SK-N-SH (cell line): ENCODE measurements around the gene LRTM2. TPM values are rescaled to one million over a fixed set of nuclear protein-coding genes. Genes with fewer than 3 reads are reported as not detected.

Experiments used
- CTCF ChIA-PET: fragments of 300-600, 350-600 bp; formaldehyde crosslinking; extraction: SDS; loops from one replicate; lab custom pipeline; 2021; lab: Yijun Ruan, JAX
- POLR2A ChIA-PET: fragments of 350-600 bp; sonication (Branson Sonifier 250); formaldehyde crosslinking; extraction: SDS; loops from one replicate; lab custom pipeline; 2020; ENCODE audit warnings: antibody characterized with exemption, inconsistent platforms; lab: Yijun Ruan, JAX
- DNase-seq: peaks from one replicate; pipeline ENCODE4 v3.0.0; 2012
- H2AFZ ChIP-seq: fragments of 200-600 bp; sonication (generic); 2 replicates; pipeline ENCODE4 v1.8.1; 2016; ENCODE audit warnings: antibody characterized with exemption, mild to moderate bottlenecking, low read depth
- H3F3A ChIP-seq: fragments of 200-600 bp; sonication (generic); replicated peaks from 2 replicates; pipeline ENCODE3; 2016; ENCODE audit warnings: antibody characterized with exemption, mild to moderate bottlenecking; ENCODE audit not compliant: insufficient read depth
- H3K27ac ChIP-seq, 2 experiments: fragments of 200-500 bp in 1 of 2; fragments of 200-600 bp in 1 of 2; sonication (Bioruptor generic) in 1 of 2; sonication (generic), shearing (Covaris generic) in 1 of 2; 2 replicates each; pipeline versions ENCODE4 v1.5.1 to v1.6.1; 2014 to 2016; ENCODE audit warnings: low read depth in 2 of 2, inconsistent platforms in 1 of 2, low read length in 1 of 2, mild to moderate bottlenecking in 1 of 2, mixed read lengths in 1 of 2
- H3K27me3 ChIP-seq: fragments of 200-600 bp; sonication (generic), shearing (Covaris generic); 2 replicates; pipeline ENCODE4 v1.6.1; 2016; ENCODE audit warnings: mixed run types; ENCODE audit not compliant: insufficient read depth
- H3K36me3 ChIP-seq, 2 experiments: fragments of 200-500 bp in 1 of 2; fragments of 200-600 bp in 1 of 2; sonication (Bioruptor generic) in 1 of 2; sonication (generic) in 1 of 2; replicated peaks in 1 of 2; 2 replicates each; pipeline versions ENCODE3 to v1.5.1; 2014 to 2016; ENCODE audit warnings: low read length in 1 of 2, mild to moderate bottlenecking in 1 of 2; ENCODE audit not compliant: insufficient read depth in 2 of 2, control insufficient read depth in 1 of 2
- H3K4me1 ChIP-seq, 2 experiments: fragments of 200-500 bp in 1 of 2; fragments of 200-600 bp in 1 of 2; sonication (Bioruptor generic) in 1 of 2; sonication (generic), shearing (Covaris generic) in 1 of 2; 2 replicates each; pipeline versions ENCODE4 v1.5.1 to v1.6.1; 2014 to 2016; ENCODE audit warnings: low read depth in 1 of 2, low read length in 1 of 2, mixed run types in 1 of 2; ENCODE audit not compliant: insufficient read depth in 2 of 2, control insufficient read depth in 1 of 2
- H3K4me2 ChIP-seq: fragments of 200-600 bp; sonication (generic), shearing (Covaris generic); 2 replicates; pipeline ENCODE4 v1.6.1; 2017; ENCODE audit warnings: mixed run types
- H3K4me3 ChIP-seq, 2 experiments: fragments of 200-500 bp in 1 of 2; fragments of 200-600 bp in 1 of 2; sonication (Bioruptor generic) in 1 of 2; sonication (generic), shearing (Covaris generic) in 1 of 2; 2 replicates each; pipeline versions ENCODE4 v1.5.1 to v1.8.1; 2014 to 2016; ENCODE audit warnings: low read depth in 2 of 2, inconsistent platforms in 1 of 2, low read length in 1 of 2, mild to moderate bottlenecking in 1 of 2, mixed read lengths in 1 of 2, moderate library complexity in 1 of 2
- H3K79me2 ChIP-seq: fragments of 200-600 bp; sonication (generic); 2 replicates; pipeline ENCODE4 v1.8.1; 2017; ENCODE audit warnings: mild to moderate bottlenecking; ENCODE audit not compliant: insufficient read depth
- H3K9ac ChIP-seq: fragments of 200-600 bp; sonication (generic); 2 replicates; pipeline ENCODE4 v1.6.1; 2017; ENCODE audit warnings: mixed run types
- H3K9me2 ChIP-seq: fragments of 200-600 bp; sonication (generic); 2 replicates; pipeline ENCODE4 v1.6.1; 2017; ENCODE audit warnings: mixed run types
- H3K9me3 ChIP-seq: fragments of 200-600 bp; sonication (generic); 2 replicates; pipeline ENCODE4 v1.6.1; 2017; ENCODE audit warnings: mixed run types, mild to moderate bottlenecking, moderate library complexity
- H4K20me1 ChIP-seq: fragments of 200-600 bp; sonication (generic); 2 replicates; pipeline ENCODE4 v1.6.1; 2017; ENCODE audit warnings: mild to moderate bottlenecking, mixed run types; ENCODE audit not compliant: insufficient read depth
- CHD2 ChIP-seq: fragments of 150-350 bp; IDR thresholded peaks from 2 replicates; pipeline ENCODE4 v1.6.1; 2018; ENCODE audit warnings: low read length; ENCODE audit not compliant: partially characterized antibody
- EZH2phosphoT487 ChIP-seq: fragments of 200-600 bp; sonication (generic); IDR thresholded peaks from 2 replicates; pipeline ENCODE4 v1.6.1; 2017; ENCODE audit warnings: low read depth, mixed run types, mild to moderate bottlenecking, antibody characterized with exemption, moderate library complexity, borderline replicate concordance
- FOXJ3 ChIP-seq: sonication (generic); formaldehyde crosslinking; IDR thresholded peaks from 2 replicates; pipeline ENCODE4 v1.5.1; 2020; ENCODE audit warnings: mild to moderate bottlenecking, missing genetic modification reagents
- GABPA ChIP-seq: IDR thresholded peaks from 2 replicates; pipeline ENCODE4 v1.4.0; 2012; ENCODE audit warnings: low read depth, mild to moderate bottlenecking
- GATA2 ChIP-seq: sonication (generic); formaldehyde crosslinking; IDR thresholded peaks from 2 replicates; pipeline ENCODE4 v1.5.0; 2020; ENCODE audit warnings: mild to moderate bottlenecking, missing genetic modification reagents
- IRF3 ChIP-seq: fragments of 150-350 bp; IDR thresholded peaks from 2 replicates; pipeline ENCODE4 v1.6.1; 2016; ENCODE audit warnings: mild to moderate bottlenecking, low read depth, low read length
- MEF2A ChIP-seq: IDR thresholded peaks from 2 replicates; pipeline ENCODE4 v1.4.0; 2012; ENCODE audit warnings: low read depth, borderline replicate concordance
- NRF1 ChIP-seq: IDR thresholded peaks from 2 replicates; pipeline ENCODE4 v1.6.1; 2012; ENCODE audit warnings: low read depth, mild to moderate bottlenecking, low read length
- PBX3 ChIP-seq: IDR thresholded peaks from 2 replicates; pipeline ENCODE4; 2012
- POLR2AphosphoS5 ChIP-seq: IDR thresholded peaks from 2 replicates; pipeline ENCODE4 v1.6.1; 2012; ENCODE audit warnings: low read depth, low read length
- RAD21 ChIP-seq: IDR thresholded peaks from 2 replicates; pipeline ENCODE4 v1.6.1; 2012; ENCODE audit warnings: mild to moderate bottlenecking, low read length
- RCOR1 ChIP-seq: fragments of 150-350 bp; IDR thresholded peaks from 2 replicates; pipeline ENCODE4 v1.6.1; 2017; ENCODE audit warnings: antibody characterized with exemption, low read length
- RFX5 ChIP-seq: IDR thresholded peaks from 2 replicates; pipeline ENCODE4 v1.6.1; 2012; ENCODE audit warnings: mild to moderate bottlenecking, improper control_type of control experiment, low read length
- SIN3A ChIP-seq: IDR thresholded peaks from 2 replicates; pipeline ENCODE4 v1.6.1; 2012; ENCODE audit warnings: low read depth, mild to moderate bottlenecking, low read length, moderate library complexity, borderline replicate concordance
- SMC3 ChIP-seq: IDR thresholded peaks from 2 replicates; pipeline ENCODE4 v1.6.1; 2012; ENCODE audit warnings: low read depth, low read length, improper control_type of control experiment
- TAF1 ChIP-seq: IDR thresholded peaks from 2 replicates; pipeline ENCODE4 v1.6.1; 2012; ENCODE audit warnings: low read depth, mild to moderate bottlenecking, low read length, moderate library complexity, borderline replicate concordance
- TCF12 ChIP-seq: IDR thresholded peaks from 2 replicates; pipeline ENCODE4 v1.4.0; 2012
- TEAD4 ChIP-seq: IDR thresholded peaks from 2 replicates; pipeline ENCODE4 v1.4.0; 2012; ENCODE audit warnings: mild to moderate bottlenecking, borderline replicate concordance; ENCODE audit not compliant: insufficient read depth
- YY1 ChIP-seq: IDR thresholded peaks from 2 replicates; pipeline ENCODE4 v1.4.0; 2012; ENCODE audit warnings: low read depth, mild to moderate bottlenecking
- WGBS: methylation state at CpG from one replicate; pipeline ENCODE4 v1.1.6; 2017; ENCODE audit warnings: low lambda C conversion rate; 5-methylcytosine and 5-hydroxymethylcytosine counted together
- polyA plus RNA-seq, 3 experiments: library from polyadenylated mRNA; depleted of rRNA; stranded (reverse); fragments of >200 nt; gene quantifications; 2 replicates each; pipeline ENCODE4 v1.2.3, GENCODE V29; 2012
- TF ChIP-seq, protein P1 (sequence below): IDR thresholded peaks from 2 replicates; pipeline ENCODE4 v1.6.1; 2012; ENCODE audit warnings: mild to moderate bottlenecking, low read depth, low read length, moderate library complexity
- TF ChIP-seq, protein P2 (sequence below): fragments of 200-600 bp; sonication (generic); IDR thresholded peaks from 2 replicates; pipeline ENCODE4 v1.6.1; 2017; ENCODE audit warnings: antibody characterized with exemption, mild to moderate bottlenecking, moderate library complexity
- TF ChIP-seq, protein P3 (sequence below): IDR thresholded peaks from 2 replicates; pipeline ENCODE4 v1.4.0; 2012; ENCODE audit warnings: low read depth, borderline replicate concordance

LRTM2 gene
- polyA plus RNA-seq, 1 of the 3 experiments (the other 2 are of a cell fraction), result not detected

DNA sequence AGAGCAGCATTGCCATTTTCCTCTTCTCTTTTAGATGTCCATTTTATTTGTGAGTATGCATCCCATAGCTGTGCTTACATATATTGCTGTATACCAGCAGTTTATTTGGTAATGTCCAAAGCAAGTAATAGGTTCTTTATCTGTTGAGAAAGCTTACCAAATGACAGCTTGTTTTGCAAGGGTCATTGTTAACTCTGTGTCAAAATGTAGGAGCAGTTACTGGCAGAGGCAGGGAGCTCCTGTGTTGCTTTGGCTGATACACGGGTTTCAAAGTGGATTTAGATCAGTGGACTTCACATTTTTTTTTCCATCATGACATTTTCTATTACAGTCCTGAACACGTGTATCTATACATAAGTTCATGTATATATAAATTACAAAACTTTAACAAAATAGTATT is 38.1 kb upstream of the LRTM2 start (continued):
- TF ChIP-seq, protein P1, sequence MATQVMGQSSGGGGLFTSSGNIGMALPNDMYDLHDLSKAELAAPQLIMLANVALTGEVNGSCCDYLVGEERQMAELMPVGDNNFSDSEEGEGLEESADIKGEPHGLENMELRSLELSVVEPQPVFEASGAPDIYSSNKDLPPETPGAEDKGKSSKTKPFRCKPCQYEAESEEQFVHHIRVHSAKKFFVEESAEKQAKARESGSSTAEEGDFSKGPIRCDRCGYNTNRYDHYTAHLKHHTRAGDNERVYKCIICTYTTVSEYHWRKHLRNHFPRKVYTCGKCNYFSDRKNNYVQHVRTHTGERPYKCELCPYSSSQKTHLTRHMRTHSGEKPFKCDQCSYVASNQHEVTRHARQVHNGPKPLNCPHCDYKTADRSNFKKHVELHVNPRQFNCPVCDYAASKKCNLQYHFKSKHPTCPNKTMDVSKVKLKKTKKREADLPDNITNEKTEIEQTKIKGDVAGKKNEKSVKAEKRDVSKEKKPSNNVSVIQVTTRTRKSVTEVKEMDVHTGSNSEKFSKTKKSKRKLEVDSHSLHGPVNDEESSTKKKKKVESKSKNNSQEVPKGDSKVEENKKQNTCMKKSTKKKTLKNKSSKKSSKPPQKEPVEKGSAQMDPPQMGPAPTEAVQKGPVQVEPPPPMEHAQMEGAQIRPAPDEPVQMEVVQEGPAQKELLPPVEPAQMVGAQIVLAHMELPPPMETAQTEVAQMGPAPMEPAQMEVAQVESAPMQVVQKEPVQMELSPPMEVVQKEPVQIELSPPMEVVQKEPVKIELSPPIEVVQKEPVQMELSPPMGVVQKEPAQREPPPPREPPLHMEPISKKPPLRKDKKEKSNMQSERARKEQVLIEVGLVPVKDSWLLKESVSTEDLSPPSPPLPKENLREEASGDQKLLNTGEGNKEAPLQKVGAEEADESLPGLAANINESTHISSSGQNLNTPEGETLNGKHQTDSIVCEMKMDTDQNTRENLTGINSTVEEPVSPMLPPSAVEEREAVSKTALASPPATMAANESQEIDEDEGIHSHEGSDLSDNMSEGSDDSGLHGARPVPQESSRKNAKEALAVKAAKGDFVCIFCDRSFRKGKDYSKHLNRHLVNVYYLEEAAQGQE, result no peak
- TF ChIP-seq TCF12 (no peak), FOXJ3 (CRISPR knock-in tag) (no peak), TAF1 (no peak), POLR2AphosphoS5 (no peak), IRF3 (no peak), SIN3A (no peak)
- TF ChIP-seq, all 33 proteins: peak for 0

- Histone ChIP-seq H3K4me1 (peaks cover 0 to 3% of the 10 kb centered on the region in 2 experiments; a peak in 1 of 4 replicates), H3K36me3 (peaks cover 6 to 31% of the 10 kb centered on the region in 2 experiments), H4K20me1 (no peaks in the 10 kb centered on the region), H3K9me3 (no peaks in the 10 kb centered on the region), H3K9ac (no peak overlapping the region), H3K4me2 (no peak overlapping the region), H3K79me2 (no peaks in the 10 kb centered on the region), H3F3A (peaks cover 10% of the 10 kb centered on the region), H3K9me2 (no peaks in the 10 kb centered on the region), H3K4me3 (no peak overlapping the region), H2AFZ (no peak overlapping the region), H3K27me3 (no peaks in the 10 kb centered on the region), H3K27ac (no peak overlapping the region)
- WGBS, result 93% methylated on average over 6 of the region's 6 CpGs
- no peak for DNase-seq
- ChIA-PET CTCF (interaction anchor here (1.3 to 9.0 kb wide), 3 partner anchors 135 to 155 kb away, joined by 3 to 605 read pairs (median 17); no protein-coding TSS in a partner anchor), POLR2A (no interaction called here)
- no peak for TF ChIP-seq EZH2phosphoT487
- TF ChIP-seq CHD2, result no peak
- TF ChIP-seq TAF1, result no peak
- TF ChIP-seq RCOR1, result no peak
- TF ChIP-seq MEF2A, result no peak
- TF ChIP-seq NRF1, result no peak
- TF ChIP-seq SMC3, result no peak
- TF ChIP-seq GATA2 (CRISPR knock-in tag), result no peak
- TF ChIP-seq PBX3, result no peak
- TF ChIP-seq TEAD4, result no peak
- TF ChIP-seq GABPA, result no peak
- no peak for TF ChIP-seq YY1
- TF ChIP-seq FOXJ3 (CRISPR knock-in tag), result no peak
- no peak for TF ChIP-seq RFX5
- TF ChIP-seq, protein P2, sequence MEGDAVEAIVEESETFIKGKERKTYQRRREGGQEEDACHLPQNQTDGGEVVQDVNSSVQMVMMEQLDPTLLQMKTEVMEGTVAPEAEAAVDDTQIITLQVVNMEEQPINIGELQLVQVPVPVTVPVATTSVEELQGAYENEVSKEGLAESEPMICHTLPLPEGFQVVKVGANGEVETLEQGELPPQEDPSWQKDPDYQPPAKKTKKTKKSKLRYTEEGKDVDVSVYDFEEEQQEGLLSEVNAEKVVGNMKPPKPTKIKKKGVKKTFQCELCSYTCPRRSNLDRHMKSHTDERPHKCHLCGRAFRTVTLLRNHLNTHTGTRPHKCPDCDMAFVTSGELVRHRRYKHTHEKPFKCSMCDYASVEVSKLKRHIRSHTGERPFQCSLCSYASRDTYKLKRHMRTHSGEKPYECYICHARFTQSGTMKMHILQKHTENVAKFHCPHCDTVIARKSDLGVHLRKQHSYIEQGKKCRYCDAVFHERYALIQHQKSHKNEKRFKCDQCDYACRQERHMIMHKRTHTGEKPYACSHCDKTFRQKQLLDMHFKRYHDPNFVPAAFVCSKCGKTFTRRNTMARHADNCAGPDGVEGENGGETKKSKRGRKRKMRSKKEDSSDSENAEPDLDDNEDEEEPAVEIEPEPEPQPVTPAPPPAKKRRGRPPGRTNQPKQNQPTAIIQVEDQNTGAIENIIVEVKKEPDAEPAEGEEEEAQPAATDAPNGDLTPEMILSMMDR, result no peak
- TF ChIP-seq, protein P3, sequence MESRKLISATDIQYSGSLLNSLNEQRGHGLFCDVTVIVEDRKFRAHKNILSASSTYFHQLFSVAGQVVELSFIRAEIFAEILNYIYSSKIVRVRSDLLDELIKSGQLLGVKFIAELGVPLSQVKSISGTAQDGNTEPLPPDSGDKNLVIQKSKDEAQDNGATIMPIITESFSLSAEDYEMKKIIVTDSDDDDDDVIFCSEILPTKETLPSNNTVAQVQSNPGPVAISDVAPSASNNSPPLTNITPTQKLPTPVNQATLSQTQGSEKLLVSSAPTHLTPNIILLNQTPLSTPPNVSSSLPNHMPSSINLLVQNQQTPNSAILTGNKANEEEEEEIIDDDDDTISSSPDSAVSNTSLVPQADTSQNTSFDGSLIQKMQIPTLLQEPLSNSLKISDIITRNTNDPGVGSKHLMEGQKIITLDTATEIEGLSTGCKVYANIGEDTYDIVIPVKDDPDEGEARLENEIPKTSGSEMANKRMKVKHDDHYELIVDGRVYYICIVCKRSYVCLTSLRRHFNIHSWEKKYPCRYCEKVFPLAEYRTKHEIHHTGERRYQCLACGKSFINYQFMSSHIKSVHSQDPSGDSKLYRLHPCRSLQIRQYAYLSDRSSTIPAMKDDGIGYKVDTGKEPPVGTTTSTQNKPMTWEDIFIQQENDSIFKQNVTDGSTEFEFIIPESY, result no peak
- no peak for TF ChIP-seq RAD21
Measured at GRCh38 chr12:1787714-1788113, 32.7 kb upstream of the LRTM2 start.
